HEK293T (cell line): ENCODE measurements around the gene IRS2.

Experiments used
- ARNT ChIP-seq: fragments of 450-650 bp; IDR thresholded peaks from 2 replicates; pipeline ENCODE4 v1.6.1; 2017; ENCODE audit warnings: mild to moderate bottlenecking
- BHLHE40 ChIP-seq: fragments of 450-650 bp; IDR thresholded peaks from 2 replicates; pipeline ENCODE4 v1.6.1; 2016; ENCODE audit warnings: mild to moderate bottlenecking, moderate library complexity, borderline replicate concordance
- CTBP1 ChIP-seq: fragments of 450-650 bp; IDR thresholded peaks from 2 replicates; pipeline ENCODE4 v1.6.1; 2016; ENCODE audit warnings: borderline replicate concordance
- ELF4 ChIP-seq: fragments of 450-650 bp; IDR thresholded peaks from 2 replicates; pipeline ENCODE4 v1.6.1; 2017; ENCODE audit warnings: antibody characterized with exemption
- FOXA1 ChIP-seq: fragments of 450-650 bp; IDR thresholded peaks from 2 replicates; pipeline ENCODE4 v1.6.1; 2016; ENCODE audit warnings: mild to moderate bottlenecking
- FOXK2 ChIP-seq: fragments of 450-650 bp; IDR thresholded peaks from 2 replicates; pipeline ENCODE4 v1.6.1; 2016; ENCODE audit warnings: mild to moderate bottlenecking
- FOXM1 ChIP-seq: fragments of 450-650 bp; IDR thresholded peaks from 2 replicates; pipeline ENCODE4 v1.6.1; 2017; ENCODE audit warnings: mild to moderate bottlenecking, borderline replicate concordance
- L3MBTL2 ChIP-seq: fragments of 450-650 bp; conservative IDR thresholded peaks from 2 replicates; pipeline ENCODE4 v1.6.1; 2016; ENCODE audit warnings: mild to moderate bottlenecking
- LEF1 ChIP-seq: fragments of 450-650 bp; IDR thresholded peaks from 2 replicates; pipeline ENCODE4 v1.6.1; 2017; ENCODE audit warnings: mild to moderate bottlenecking, borderline replicate concordance
- PKNOX1 ChIP-seq: fragments of 450-650 bp; IDR thresholded peaks from 2 replicates; pipeline ENCODE4 v1.6.1; 2016
- SP1 ChIP-seq: fragments of 450-650 bp; IDR thresholded peaks from 2 replicates; pipeline ENCODE4 v1.6.1; 2017
- SUZ12 ChIP-seq: fragments of 450-650 bp; IDR thresholded peaks from 2 replicates; pipeline ENCODE4 v1.6.1; 2016; ENCODE audit warnings: mild to moderate bottlenecking
- TARDBP ChIP-seq: fragments of 450-650 bp; IDR thresholded peaks from 2 replicates; pipeline ENCODE4 v1.6.1; 2016
- ZNF384 ChIP-seq: fragments of 450-650 bp; IDR thresholded peaks from 2 replicates; pipeline ENCODE4 v1.6.1; 2016

DNA sequence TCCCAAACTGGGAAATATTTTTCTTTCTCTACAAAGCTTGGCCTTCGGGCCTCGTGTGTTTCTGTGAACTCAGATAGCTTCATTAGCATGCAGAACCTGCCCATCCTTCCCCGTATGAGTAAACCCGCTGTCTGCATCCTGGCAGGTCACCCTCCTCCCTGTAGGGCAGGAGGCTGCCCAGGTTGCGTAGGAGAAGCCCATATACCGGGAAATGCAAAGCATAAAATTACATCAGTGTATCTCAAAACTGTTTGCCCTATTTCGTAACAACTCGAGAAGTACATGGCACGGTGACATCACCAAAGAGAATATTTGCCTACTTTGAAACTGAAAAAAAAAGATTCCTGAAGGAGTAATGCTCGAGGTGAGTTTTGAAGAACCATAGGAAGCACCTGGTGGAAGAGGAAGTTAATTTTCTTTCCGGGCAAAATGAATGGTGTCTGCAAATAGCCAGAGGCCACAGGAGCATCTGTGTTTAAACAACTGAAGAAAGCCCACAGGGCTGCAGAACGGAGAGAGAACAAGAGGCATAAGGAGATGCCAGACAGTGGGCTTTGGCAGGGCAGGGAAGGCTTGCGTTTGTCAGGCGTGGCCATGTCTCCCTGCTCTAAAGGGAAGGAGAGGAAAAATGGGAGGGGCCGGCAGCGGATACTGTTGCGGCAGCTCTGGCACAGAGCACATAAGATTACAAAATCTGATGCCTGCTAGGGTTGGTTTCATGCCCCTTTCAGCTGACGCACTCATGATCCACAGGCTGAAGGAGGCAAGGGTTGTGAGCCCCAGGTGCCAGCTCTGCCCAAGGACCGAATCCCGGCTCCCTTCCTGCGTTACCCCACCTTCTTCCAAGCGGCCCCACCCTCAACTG, 81.4 kb downstream of the IRS2 start:
- no peak for TF ChIP-seq SUZ12
- TF ChIP-seq FOXA1 = no peak
- TF ChIP-seq ARNT = no peak
- no peak for TF ChIP-seq ELF4
- no peak for TF ChIP-seq PKNOX1
- TF ChIP-seq SP1 = no peak
- no peak for TF ChIP-seq ZNF384
- no peak for TF ChIP-seq TARDBP
- TF ChIP-seq L3MBTL2 = no peak
- TF ChIP-seq BHLHE40 = no peak
- TF ChIP-seq FOXM1 = no peak
- TF ChIP-seq CTBP1 = no peak
- TF ChIP-seq LEF1 = no peak
- no peak for TF ChIP-seq FOXK2
